PC-3 (cell line): Measurements from ENCODE around the gene PLIN3. TPM values are rescaled to one million over a fixed set of nuclear protein-coding genes. Genes with fewer than 3 reads are reported as not detected.
"Not testable (repeated sequence)": the region's sequence is repeated elsewhere in the genome, so short reads cannot be mapped to it uniquely, and the experiment has no call there.

ENCODE experiments used
- ATAC-seq: fragments of 200-7000 bp; cut with Tn5 transposase; 2 replicates; pipeline ENCODE4 v1.9.1; 2020; ENCODE audit warnings: mild to moderate bottlenecking, moderate library complexity
- BruUV-seq: library from RNA; stranded (reverse); fragments of 400-500 nt; replicated peaks from 2 replicates; lab custom pipeline; 2021; lab: Mats Ljungman, UMichigan
- CTCF ChIA-PET: fragments of 300-600 bp; sonication (Branson Sonifier 250); formaldehyde crosslinking; loops from one replicate; lab custom pipeline; 2022; ENCODE audit warnings: antibody characterized with exemption; lab: Charles Lee
- POLR2A ChIA-PET: fragments of 300-600 bp; sonication (Branson Sonifier 250); formaldehyde crosslinking; loops from one replicate; lab custom pipeline; 2022; ENCODE audit warnings: antibody characterized with exemption; ENCODE audit not compliant: unreplicated experiment; lab: Charles Lee
- DNase-seq: peaks from one replicate; pipeline ENCODE4 v3.0.0-alpha.2; 2015
- H2AFZ ChIP-seq: fragments of 300-600 bp; sonication (generic); 2 replicates; pipeline ENCODE4 v1.6.0; 2016; ENCODE audit warnings: antibody characterized with exemption, low read length
- H3F3A ChIP-seq: fragments of 300-600 bp; sonication (generic); one replicate; pipeline ENCODE4 v1.6.0; 2017; ENCODE audit warnings: antibody characterized with exemption, low read length, control low read depth, mild to moderate bottlenecking; ENCODE audit not compliant: unreplicated experiment
- H3K27ac ChIP-seq: fragments of 300-600 bp; sonication (generic); 2 replicates; pipeline ENCODE4 v1.5.1; 2016; ENCODE audit warnings: mild to moderate bottlenecking, low read length
- H3K27me3 ChIP-seq: fragments of 300-600 bp; sonication (generic); 2 replicates; pipeline ENCODE4 v1.6.1; 2016; ENCODE audit warnings: low read length, mixed read lengths
- H3K36me3 ChIP-seq: fragments of 300-600 bp; sonication (generic); 2 replicates; pipeline ENCODE4 v1.6.1; 2016; ENCODE audit warnings: low read depth, mixed run types, low read length, mixed read lengths
- H3K4me1 ChIP-seq: fragments of 300-600 bp; sonication (generic); 2 replicates; pipeline ENCODE4 v1.5.1; 2016; ENCODE audit warnings: low read length; ENCODE audit not compliant: insufficient read depth
- H3K4me2 ChIP-seq: fragments of 300-600 bp; sonication (generic); 2 replicates; pipeline ENCODE4 v1.6.0; 2016; ENCODE audit warnings: low read length
- H3K4me3 ChIP-seq: fragments of 300-600 bp; sonication (generic); 2 replicates; pipeline ENCODE4 v1.5.1; 2016; ENCODE audit warnings: mild to moderate bottlenecking, low read length, mixed read lengths
- H3K79me2 ChIP-seq: fragments of 300-600 bp; sonication (generic); 2 replicates; pipeline ENCODE4 v1.6.1; 2017; ENCODE audit warnings: low read length, mixed read lengths
- H3K9ac ChIP-seq: fragments of 300-600 bp; sonication (generic); 2 replicates; pipeline ENCODE4 v1.6.0; 2016; ENCODE audit warnings: mild to moderate bottlenecking, low read length
- H3K9me2 ChIP-seq: fragments of 300-600 bp; sonication (generic); replicated peaks from 2 replicates; pipeline ENCODE4 v1.6.1; 2016; ENCODE audit warnings: mixed run types, low read length, mixed read lengths
- H3K9me3 ChIP-seq: fragments of 300-600 bp; sonication (generic); 2 replicates; pipeline ENCODE4 v1.6.1; 2016; ENCODE audit warnings: low read length, mixed read lengths
- H4K20me1 ChIP-seq: fragments of 300-600 bp; sonication (generic); 2 replicates; pipeline ENCODE4 v1.6.1; 2016; ENCODE audit warnings: low read length, mixed read lengths
- EZH2 ChIP-seq: fragments of 300-600 bp; sonication (generic); IDR thresholded peaks from one replicate; pipeline ENCODE4 v1.6.1; 2017; ENCODE audit warnings: antibody characterized with exemption, mild to moderate bottlenecking, low read length; ENCODE audit not compliant: unreplicated experiment
- EZH2phosphoT487 ChIP-seq: fragments of 300-600 bp; sonication (generic); IDR thresholded peaks from 2 replicates; pipeline ENCODE4 v1.6.1; 2018; ENCODE audit warnings: mild to moderate bottlenecking, antibody characterized with exemption, low read length, borderline replicate concordance
- intact Hi-C: fragments of 100-400 bp; cut with micrococcal nuclease; formaldehyde crosslinking; loops from 2 replicates; pipeline ENCODE4 v1.9.0; 2023
- total RNA-seq: library from RNA; depleted of rRNA; stranded (reverse); fragments of >200 nt; gene quantifications from 2 replicates; pipeline ENCODE4 v1.2.3, GENCODE V29; 2014
- TF ChIP-seq, protein P1 (sequence below): fragments of 300-600 bp; sonication (generic); conservative IDR thresholded peaks from 2 replicates; pipeline ENCODE4 v1.5.1; 2017; ENCODE audit warnings: antibody characterized with exemption, low read depth, mild to moderate bottlenecking, low read length

Gene PLIN3
- total RNA-seq, 1 experiment from 2014 or later: 136 TPM

DNA sequence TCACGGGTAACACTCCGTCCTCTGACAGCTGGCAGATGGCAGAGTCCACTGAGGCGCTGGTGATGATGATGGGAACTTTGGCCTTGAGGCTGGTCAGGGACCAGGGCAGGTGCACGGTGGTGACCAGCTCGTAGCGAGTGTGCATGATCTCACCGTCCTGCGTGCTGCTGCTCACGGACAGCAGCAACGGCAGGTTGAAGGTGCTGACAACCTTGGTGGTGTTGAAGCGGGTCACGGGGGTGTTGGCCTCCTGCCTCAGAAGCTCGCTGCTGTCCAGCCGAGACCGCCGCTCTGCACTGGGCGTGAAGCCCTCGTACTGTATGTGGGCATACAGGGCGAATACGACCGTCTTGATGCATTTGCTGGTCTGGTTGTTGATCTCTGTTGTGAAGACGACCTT lies 23.6 kb upstream of the PLIN3 start:
- Histone ChIP-seq H3F3A (no peaks in the 10 kb centered on the region), H2AFZ (no peak overlapping the region), H3K9ac (no peak overlapping the region), H3K27me3 (no peaks in the 10 kb centered on the region), H3K79me2 (no peaks in the 10 kb centered on the region), H4K20me1 (no peaks in the 10 kb centered on the region), H3K4me1 (peaks cover 12% of the 10 kb centered on the region), H3K4me2 (no peak overlapping the region), H3K9me3 (no peaks in the 10 kb centered on the region), H3K9me2 (no peaks in the 10 kb centered on the region), H3K36me3 (no peaks in the 10 kb centered on the region), H3K4me3 (no peak overlapping the region), H3K27ac (no peak overlapping the region)
- ATAC-seq (no peak), DNase-seq (no peak)
- POLR2A ChIA-PET: no interaction called here
- intact Hi-C loops: no loop called here
- BruUV-seq: no TSS peak
- CTCF ChIA-PET: no interaction called here
- TF ChIP-seq, protein P1, sequence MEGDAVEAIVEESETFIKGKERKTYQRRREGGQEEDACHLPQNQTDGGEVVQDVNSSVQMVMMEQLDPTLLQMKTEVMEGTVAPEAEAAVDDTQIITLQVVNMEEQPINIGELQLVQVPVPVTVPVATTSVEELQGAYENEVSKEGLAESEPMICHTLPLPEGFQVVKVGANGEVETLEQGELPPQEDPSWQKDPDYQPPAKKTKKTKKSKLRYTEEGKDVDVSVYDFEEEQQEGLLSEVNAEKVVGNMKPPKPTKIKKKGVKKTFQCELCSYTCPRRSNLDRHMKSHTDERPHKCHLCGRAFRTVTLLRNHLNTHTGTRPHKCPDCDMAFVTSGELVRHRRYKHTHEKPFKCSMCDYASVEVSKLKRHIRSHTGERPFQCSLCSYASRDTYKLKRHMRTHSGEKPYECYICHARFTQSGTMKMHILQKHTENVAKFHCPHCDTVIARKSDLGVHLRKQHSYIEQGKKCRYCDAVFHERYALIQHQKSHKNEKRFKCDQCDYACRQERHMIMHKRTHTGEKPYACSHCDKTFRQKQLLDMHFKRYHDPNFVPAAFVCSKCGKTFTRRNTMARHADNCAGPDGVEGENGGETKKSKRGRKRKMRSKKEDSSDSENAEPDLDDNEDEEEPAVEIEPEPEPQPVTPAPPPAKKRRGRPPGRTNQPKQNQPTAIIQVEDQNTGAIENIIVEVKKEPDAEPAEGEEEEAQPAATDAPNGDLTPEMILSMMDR: no peak
- TF ChIP-seq EZH2phosphoT487 (no peak), EZH2 (no peak)

DNA sequence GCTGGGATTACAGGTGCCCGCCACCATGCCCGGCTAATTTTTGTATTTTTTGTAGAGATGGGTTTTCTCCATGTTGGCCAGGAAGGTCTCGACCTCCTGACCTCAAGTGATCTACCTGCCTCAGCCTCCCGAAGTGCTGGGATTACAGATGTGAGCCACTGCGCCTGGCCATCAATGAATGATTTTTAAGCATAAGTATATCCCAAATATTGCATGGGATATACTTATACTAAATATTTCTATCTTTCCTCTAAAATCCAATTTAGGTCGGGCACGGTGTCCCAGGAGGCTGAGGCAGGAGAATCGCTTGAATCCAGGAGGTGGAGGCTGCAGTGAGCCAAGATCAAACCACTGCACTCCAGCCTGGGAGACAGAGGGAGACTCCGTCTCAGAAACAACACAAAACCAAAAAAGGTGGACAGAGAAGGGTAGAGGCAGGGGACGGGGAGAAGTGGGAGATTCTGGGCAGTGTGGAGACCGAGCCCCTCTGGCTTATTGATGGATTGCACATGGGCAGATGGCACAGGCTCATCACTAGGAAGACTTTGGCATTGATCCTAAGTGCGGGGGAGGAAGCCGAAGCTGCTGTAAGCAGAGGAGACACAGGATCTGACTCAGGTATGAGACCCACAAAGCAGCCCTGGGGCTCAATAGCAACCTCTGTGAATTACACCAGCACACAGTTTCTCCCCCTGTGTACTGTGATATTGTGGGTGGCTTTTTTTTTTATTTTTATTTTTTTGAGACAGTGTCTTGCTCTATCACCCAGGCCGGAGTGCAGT lies 21.8 kb upstream of the PLIN3 start:
- Histone ChIP-seq H3K4me1 (peaks cover 12% of the 10 kb centered on the region), H4K20me1 (no peaks in the 10 kb centered on the region), H3K9me2 (no peaks in the 10 kb centered on the region), H3K9ac (no peak overlapping the region), H3K79me2 (no peaks in the 10 kb centered on the region), H3K27ac (peak overlapping the region; percentile 45), H3K27me3 (no peaks in the 10 kb centered on the region), H3F3A (no peaks in the 10 kb centered on the region), H3K36me3 (no peaks in the 10 kb centered on the region), H2AFZ (no peak overlapping the region), H3K4me3 (no peak overlapping the region), H3K4me2 (peak overlapping the region; percentile 51), H3K9me3 (no peaks in the 10 kb centered on the region)
- BruUV-seq: no TSS peak
- CTCF ChIA-PET: interaction anchor here (0.6 kb wide), 1 partner anchor 76 kb away, joined by 5 read pairs; no protein-coding TSS in a partner anchor
- ATAC-seq: peak; percentile 100
- POLR2A ChIA-PET: no interaction called here
- intact Hi-C loops: no loop called here
- no peak for TF ChIP-seq EZH2phosphoT487
- TF ChIP-seq EZH2: no peak
- TF ChIP-seq, protein P1: no peak
- DNase-seq: peak; percentile 99

DNA sequence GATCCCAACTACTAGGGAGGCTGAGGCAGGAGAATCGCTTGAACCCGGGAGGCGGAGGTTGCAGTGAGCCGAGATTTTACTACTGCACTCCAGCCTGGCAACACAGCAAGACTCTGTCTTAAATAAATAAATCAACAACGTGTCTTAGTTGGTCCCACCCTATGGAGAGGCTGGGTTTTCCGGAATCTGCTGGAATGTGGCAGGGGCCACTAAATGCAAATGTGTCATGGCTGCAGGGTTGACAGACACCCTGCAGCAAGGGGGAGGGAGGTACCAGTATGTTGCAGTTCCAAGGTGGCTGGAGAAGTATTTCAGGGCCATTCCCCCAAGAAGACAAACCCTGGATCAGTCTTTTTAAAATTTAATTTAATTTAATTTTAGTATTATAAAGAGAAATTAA lies 20.3 kb upstream of the PLIN3 start:
- H3K4me2 ChIP-seq, H3K27ac ChIP-seq, CTCF ChIA-PET, H3K4me3 ChIP-seq, H3F3A ChIP-seq, ATAC-seq, POLR2A ChIA-PET, BruUV-seq, H3K79me2 ChIP-seq, DNase-seq, H3K9ac ChIP-seq, H3K9me2 ChIP-seq, H4K20me1 ChIP-seq, H2AFZ ChIP-seq, H3K9me3 ChIP-seq, intact Hi-C loops, H3K27me3 ChIP-seq, H3K36me3 ChIP-seq: not testable (repeated sequence)
- peaks cover 12% of the 10 kb centered on the region for H3K4me1 ChIP-seq

DNA sequence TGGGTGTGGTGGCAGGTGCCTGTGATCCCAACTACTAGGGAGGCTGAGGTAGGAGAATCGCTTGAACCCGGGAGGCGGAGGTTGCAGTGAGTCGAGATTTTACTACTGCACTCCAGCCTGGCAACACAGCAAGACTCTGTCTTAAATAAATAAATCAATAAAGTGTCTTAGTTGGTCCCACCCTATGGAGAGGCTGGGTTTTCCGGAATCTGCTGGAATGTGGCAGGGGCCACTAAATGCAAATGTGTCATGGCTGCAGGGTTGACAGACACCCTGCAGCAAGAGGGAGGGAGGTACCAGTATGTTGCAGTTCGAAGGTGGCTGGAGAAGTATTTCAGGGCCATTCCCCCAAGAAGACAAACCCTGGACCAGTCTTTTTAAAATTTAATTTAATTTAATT lies 17.5 kb upstream of the PLIN3 start:
- H3K27me3 ChIP-seq, ATAC-seq, H3K36me3 ChIP-seq, H3K4me1 ChIP-seq, H4K20me1 ChIP-seq, H3K9me3 ChIP-seq, H3K79me2 ChIP-seq, intact Hi-C loops, H3K27ac ChIP-seq, H3K4me2 ChIP-seq, H3F3A ChIP-seq, CTCF ChIA-PET, H3K9ac ChIP-seq, BruUV-seq, H3K9me2 ChIP-seq, H3K4me3 ChIP-seq, DNase-seq, H2AFZ ChIP-seq, POLR2A ChIA-PET: not testable (repeated sequence)

DNA sequence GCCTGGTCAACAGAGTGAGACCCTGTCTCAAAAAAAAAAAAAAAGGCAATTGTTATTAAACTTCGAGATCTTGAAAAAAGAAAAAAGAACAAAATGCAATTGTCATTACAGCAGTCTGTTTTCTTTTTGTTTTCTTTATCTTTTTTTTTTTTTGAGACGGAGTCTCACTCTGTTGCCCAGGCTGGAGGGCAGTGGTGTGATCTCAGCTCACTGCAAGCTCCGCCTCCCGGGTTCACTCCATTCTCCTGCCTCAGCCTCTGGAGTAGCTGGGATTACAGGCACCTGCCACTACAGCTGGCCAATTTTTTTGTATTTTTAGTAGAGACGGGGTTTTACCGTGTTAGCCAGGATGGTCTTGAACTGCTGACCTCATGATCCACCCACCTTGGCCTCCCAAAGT lies 15.4 kb upstream of the PLIN3 start:
- H3K9me2 ChIP-seq, CTCF ChIA-PET, H3K27ac ChIP-seq, POLR2A ChIA-PET, H4K20me1 ChIP-seq, H3K36me3 ChIP-seq, BruUV-seq, H3K9ac ChIP-seq, H3K27me3 ChIP-seq, H3F3A ChIP-seq, DNase-seq, H2AFZ ChIP-seq, H3K9me3 ChIP-seq, intact Hi-C loops, H3K4me3 ChIP-seq, ATAC-seq, H3K4me2 ChIP-seq, H3K4me1 ChIP-seq, H3K79me2 ChIP-seq: not testable (repeated sequence)
